K562 (cell line): ENCODE data around the gene CASKIN2. TPM values are rescaled to one million over a fixed set of nuclear protein-coding genes. Genes with fewer than 3 reads are reported as not detected.

Source experiments
- ATF7 ChIP-seq: fragments of 450-650 bp; IDR thresholded peaks from 2 replicates; pipeline ENCODE4 v1.7.1; 2014; ENCODE audit warnings: mild to moderate bottlenecking, moderate library complexity
- CBX8 ChIP-seq: fragments of 200-600 bp; sonication (generic); IDR thresholded peaks from 2 replicates; pipeline ENCODE4 v1.6.1; 2012; ENCODE audit warnings: borderline replicate concordance, mixed run types, low read depth, mild to moderate bottlenecking, moderate library complexity, mixed read lengths, low read length, control low read depth, inconsistent platforms; ENCODE audit not compliant: poor library complexity, severe bottlenecking; ENCODE audit errors: extremely low read depth
- HOXB6 ChIP-seq: fragments of 250-450 bp; sonication (Bioruptor Pico); IDR thresholded peaks from 2 replicates; pipeline ENCODE4 v1.5.1; 2022; ENCODE audit warnings: mild to moderate bottlenecking, borderline replicate concordance
- NCOR1 ChIP-seq: fragments of 450-650 bp; IDR thresholded peaks from 2 replicates; pipeline ENCODE4 v1.6.1; 2016; ENCODE audit warnings: mild to moderate bottlenecking, moderate library complexity
- NR3C1 ChIP-seq: sonication (generic); formaldehyde crosslinking; IDR thresholded peaks from 2 replicates; pipeline ENCODE4 v1.8.1; 2022; ENCODE audit warnings: missing genetic modification reagents
- POLR2G ChIP-seq: fragments of 200-400 bp; formaldehyde crosslinking; IDR thresholded peaks from 2 replicates; pipeline ENCODE4 v1.6.1; 2017; ENCODE audit warnings: low read depth, mild to moderate bottlenecking, antibody characterized with exemption, low read length, moderate library complexity
- PPARD ChIP-seq: fragments of 250-450 bp; sonication (Bioruptor Pico); IDR thresholded peaks from 2 replicates; pipeline ENCODE4 v1.8.0; 2022; ENCODE audit warnings: inconsistent platforms, mild to moderate bottlenecking, moderate library complexity
- PTTG1 ChIP-seq: fragments of 450-650 bp; IDR thresholded peaks from 2 replicates; pipeline ENCODE4 v1.6.1; 2016; ENCODE audit warnings: low read depth, mild to moderate bottlenecking, missing genetic modification characterization, missing compliant biosample characterization
- SAFB2 ChIP-seq: fragments of 200-400 bp; formaldehyde crosslinking; IDR thresholded peaks from 2 replicates; pipeline ENCODE4 v1.6.1; 2018; ENCODE audit warnings: borderline replicate concordance, low read length, low read depth, moderate library complexity; ENCODE audit not compliant: severe bottlenecking
- SRSF1 ChIP-seq: fragments of 200-400 bp; formaldehyde crosslinking; IDR thresholded peaks from 2 replicates; pipeline ENCODE4 v1.6.1; 2017; ENCODE audit warnings: mild to moderate bottlenecking, low read depth, low read length, moderate library complexity
- STAT6 ChIP-seq: sonication (generic); formaldehyde crosslinking; IDR thresholded peaks from 2 replicates; pipeline ENCODE4 v1.8.1; 2023; ENCODE audit warnings: mild to moderate bottlenecking, missing genetic modification reagents
- ZBTB11 ChIP-seq, 3 experiments: fragments of 200-800 bp in 1 of 3; fragments of 250-450 bp in 1 of 3; fragments of 450-650 bp in 1 of 3; sonication (Bioruptor Pico) in 1 of 3; sonication (Bioruptor generic) in 1 of 3; formaldehyde crosslinking in 1 of 3; IDR thresholded peaks; 2 replicates each; pipeline versions ENCODE4 v1.6.1 to v1.8.0; 2016 to 2022; ENCODE audit warnings: mild to moderate bottlenecking in 2 of 3, missing genetic modification characterization in 2 of 3, missing compliant biosample characterization in 1 of 3, moderate library complexity in 1 of 3
- ZBTB7A ChIP-seq: IDR thresholded peaks from 2 replicates; pipeline ENCODE4 v1.6.1; 2011; ENCODE audit warnings: low read depth, mild to moderate bottlenecking, low read length, moderate library complexity, borderline replicate concordance; ENCODE audit not compliant: control insufficient read depth
- ZEB2 ChIP-seq: fragments of 450-650 bp; IDR thresholded peaks from 2 replicates; pipeline ENCODE4 v1.6.1; 2016
- ZKSCAN1 ChIP-seq: fragments of 150-350 bp; IDR thresholded peaks from 2 replicates; pipeline ENCODE4 v1.6.1; 2016; ENCODE audit warnings: low read depth, low read length
- ZNF12 ChIP-seq: sonication (generic); formaldehyde crosslinking; IDR thresholded peaks from 2 replicates; pipeline ENCODE4 v1.4.0; 2020; ENCODE audit warnings: mild to moderate bottlenecking, missing genetic modification reagents
- ZNF551 ChIP-seq: fragments of 250-450 bp; sonication (Bioruptor Pico); IDR thresholded peaks from 2 replicates; pipeline ENCODE4 v1.5.0; 2021; ENCODE audit warnings: mild to moderate bottlenecking, moderate library complexity
- ZNF707 ChIP-seq: fragments of 250-450 bp; sonication (Bioruptor Pico); conservative IDR thresholded peaks from 2 replicates; pipeline ENCODE4 v1.8.0; 2022; ENCODE audit warnings: inconsistent platforms, mild to moderate bottlenecking, moderate library complexity
- polyA plus RNA-seq, 8 experiments: library from polyadenylated mRNA; depleted of rRNA in 4 of 8; stranded (reverse) in 5 of 8; unstranded in 3 of 8; fragments of >200 nt; fragmentation: Nextera tagmentation in 2 of 8; fragmentation: Illumina TruSeq in 1 of 8; extraction: Ambion mirVana in 2 of 8; extraction: Trizol in 1 of 8; gene quantifications; 2 replicates each; pipeline versions ENCODE4 v1.2.1 to v1.2.3, GENCODE V29; 2011 to 2014; ENCODE audit warnings: inconsistent platforms in 1 of 8, missing spikeins in 1 of 8
- total RNA-seq, 7 experiments: library from RNA; depleted of rRNA in 6 of 7; stranded (reverse); fragments of >200 nt in 6 of 7; fragmentation: Illumina TruSeq in 2 of 7; extraction: Trizol in 2 of 7; gene quantifications; 2 replicates each; pipeline versions ENCODE4 v1.2.1 to v1.2.3, GENCODE V29; 2011 to 2021; ENCODE audit warnings: low replicate concordance in 1 of 7
- TF ChIP-seq, protein P1 (sequence below): fragments of 250-450 bp; sonication (Bioruptor Pico); IDR thresholded peaks from 2 replicates; pipeline ENCODE4 v1.4.0; 2020; ENCODE audit warnings: mild to moderate bottlenecking, moderate library complexity

The CASKIN2 gene
- total and polyA plus RNA-seq, 9 of the 15 experiments (the other 6 are each of a cell fraction or from before 2014, with no cell fraction given): 0.01 to 12.2 (median 2.1) TPM

DNA sequence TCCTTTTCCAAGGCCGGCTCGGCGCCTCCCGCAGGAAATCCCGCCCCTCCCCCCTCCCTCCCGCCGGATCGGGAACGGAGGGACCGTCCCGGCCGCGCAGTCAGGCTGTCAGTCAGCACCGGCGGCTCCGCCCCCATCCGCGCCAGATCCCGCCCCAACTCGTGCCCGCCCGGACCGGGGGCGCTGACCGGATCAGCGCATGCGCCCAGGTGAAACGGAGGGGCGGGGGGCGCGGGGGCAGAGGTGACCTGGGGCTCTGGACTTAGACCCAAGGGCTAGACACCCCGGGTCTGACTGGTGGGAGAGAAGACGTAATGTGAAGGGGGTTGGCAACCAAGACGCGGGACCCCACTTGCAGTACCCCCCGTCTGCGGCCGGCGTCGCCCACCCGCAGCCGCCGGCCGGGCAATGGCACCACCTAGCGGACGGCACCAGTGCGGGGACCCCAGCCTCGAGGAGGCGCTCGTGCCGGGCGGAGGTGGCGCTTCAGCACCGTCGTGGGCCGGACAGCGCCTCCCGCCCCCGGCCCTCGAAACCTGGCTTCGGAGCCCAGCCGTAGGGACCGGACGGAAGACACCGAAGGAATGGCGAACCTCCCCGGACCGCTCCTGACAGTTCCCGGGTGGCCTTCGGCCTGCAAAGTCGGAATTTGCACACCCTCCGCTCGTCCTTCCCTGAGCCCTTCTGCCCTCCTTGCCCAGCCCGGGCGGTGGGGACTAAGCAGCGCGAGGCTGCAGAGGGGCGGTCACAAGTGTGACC, at the start of gene CASKIN2 (continued):
- TF ChIP-seq, protein P1, sequence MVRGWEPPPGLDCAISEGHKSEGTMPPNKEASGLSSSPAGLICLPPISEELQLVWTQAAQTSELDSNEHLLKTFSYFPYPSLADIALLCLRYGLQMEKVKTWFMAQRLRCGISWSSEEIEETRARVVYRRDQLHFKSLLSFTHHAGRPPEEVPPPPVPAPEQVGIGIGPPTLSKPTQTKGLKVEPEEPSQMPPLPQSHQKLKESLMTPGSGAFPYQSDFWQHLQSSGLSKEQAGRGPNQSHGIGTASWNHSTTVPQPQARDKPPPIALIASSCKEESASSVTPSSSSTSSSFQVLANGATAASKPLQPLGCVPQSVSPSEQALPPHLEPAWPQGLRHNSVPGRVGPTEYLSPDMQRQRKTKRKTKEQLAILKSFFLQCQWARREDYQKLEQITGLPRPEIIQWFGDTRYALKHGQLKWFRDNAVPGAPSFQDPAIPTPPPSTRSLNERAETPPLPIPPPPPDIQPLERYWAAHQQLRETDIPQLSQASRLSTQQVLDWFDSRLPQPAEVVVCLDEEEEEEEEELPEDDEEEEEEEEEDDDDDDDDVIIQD (CRISPR knock-in tag): no peak
- TF ChIP-seq POLR2G: peak; percentile 11; the same call in 1 of the 2 replicates
- no peak for TF ChIP-seq PPARD (CRISPR knock-in tag)
- TF ChIP-seq HOXB6 (CRISPR knock-in tag): no peak
- TF ChIP-seq ZBTB7A: peak; percentile 100
- no peak for TF ChIP-seq SRSF1
- TF ChIP-seq ZEB2: peak; percentile 87
- peak; percentile 84 for TF ChIP-seq ZNF12 (CRISPR knock-in tag)
- no peak for TF ChIP-seq NCOR1
- no peak; the same call in none of the 2 replicates for TF ChIP-seq STAT6 (CRISPR knock-in tag)
- no peak for TF ChIP-seq ZNF707 (CRISPR knock-in tag)
- peak in 2 of 3 experiments; percentile 58 to 60; a peak in 3 of 6 replicates for TF ChIP-seq ZBTB11 (CRISPR knock-in tag; IDR thresholded peaks at IDR 0.05)
- TF ChIP-seq ZKSCAN1: peak; percentile 51; the same call in 1 of the 2 replicates
- no peak for TF ChIP-seq SAFB2
- no peak for TF ChIP-seq ZNF551 (CRISPR knock-in tag)
- no peak for TF ChIP-seq PTTG1 (tag)
- no peak for TF ChIP-seq CBX8
- peak; percentile 98 for TF ChIP-seq NR3C1 (CRISPR knock-in tag)
- peak; percentile 59; the same call in 1 of the 2 replicates for TF ChIP-seq ATF7
